Activated CD4-positive, alpha-beta T cell treated with anti-CD3 and anti-CD28 coated beads, Interleukin-2, amount 10 ng/mL, durations not matched to agents 7 days and 5 days (primary cell): ENCODE results near the gene DAPK1. TPM values are rescaled to one million over a fixed set of nuclear protein-coding genes. Genes with fewer than 3 reads are reported as not detected.

Source experiments
- CTCF ChIA-PET: fragments of 350-600 bp; sonication (Branson Sonifier 250); formaldehyde crosslinking; loops from one replicate; lab custom pipeline; 2021; ENCODE audit warnings: antibody characterized with exemption; lab: Charles Lee
- POLR2A ChIA-PET: fragments of 350-600 bp; sonication (Branson Sonifier 250); formaldehyde crosslinking; loops from one replicate; lab custom pipeline; 2021; ENCODE audit warnings: antibody characterized with exemption; lab: Charles Lee
- DNase-seq: peaks from one replicate; pipeline ENCODE4 v3.0.0-alpha.2; 2020
- H3K27ac Mint-ChIP-seq: one replicate; pipeline ENCODE4 v1.8.0; 2021; ENCODE audit warnings: mild to moderate bottlenecking, moderate library complexity, mixed read lengths
- H3K27me3 Mint-ChIP-seq: one replicate; pipeline ENCODE4 v1.8.0; 2021; ENCODE audit warnings: mixed read lengths
- H3K36me3 Mint-ChIP-seq: one replicate; pipeline ENCODE4 v1.8.0; 2021; ENCODE audit warnings: low read depth, mixed read lengths
- H3K4me1 Mint-ChIP-seq: one replicate; pipeline ENCODE4 v1.8.0; 2021; ENCODE audit warnings: mixed read lengths
- H3K4me3 Mint-ChIP-seq: one replicate; pipeline ENCODE4 v1.8.0; 2021; ENCODE audit warnings: mild to moderate bottlenecking, moderate library complexity, mixed read lengths
- H3K9me3 Mint-ChIP-seq: one replicate; pipeline ENCODE4 v1.8.0; 2021; ENCODE audit warnings: mixed read lengths
- total RNA-seq, 2 experiments: library from RNA; stranded (reverse); gene quantifications; one replicate each; pipeline ENCODE4 v1.2.3, GENCODE V29; 2021

Gene DAPK1
- total RNA-seq, 2 experiments from 2014 or later = 0.30 to 0.35 TPM

DNA sequence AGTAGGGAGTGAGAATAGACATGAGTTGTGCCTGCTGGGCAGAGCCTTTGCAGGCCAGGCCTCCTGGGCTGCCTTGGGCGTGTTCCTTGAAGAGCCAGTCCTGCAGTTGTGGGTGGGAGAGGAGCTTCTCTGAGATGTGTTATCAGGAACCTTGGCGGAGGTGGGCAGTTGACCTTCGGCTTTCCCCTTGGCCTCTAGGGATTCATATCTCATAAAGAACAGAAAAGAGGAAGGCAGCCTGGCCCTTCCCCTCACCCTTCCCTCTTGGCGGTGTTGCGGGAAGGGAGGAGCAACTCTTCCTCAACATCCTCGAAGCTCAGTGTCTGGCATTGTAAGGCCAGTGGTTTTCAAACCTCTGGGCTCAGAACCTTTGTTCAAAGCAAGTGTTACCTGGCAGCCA, 59.2 kb downstream of the DAPK1 start:
- POLR2A ChIA-PET = no interaction called here
- CTCF ChIA-PET = no interaction called here
- Mint-ChIP-seq H3K4me1 (no peaks in the 10 kb centered on the region), H3K27me3 (no peaks in the 10 kb centered on the region), H3K4me3 (no peak overlapping the region), H3K27ac (no peak overlapping the region), H3K9me3 (no peaks in the 10 kb centered on the region), H3K36me3 (no peaks in the 10 kb centered on the region)
- DNase-seq = no peak

DNA sequence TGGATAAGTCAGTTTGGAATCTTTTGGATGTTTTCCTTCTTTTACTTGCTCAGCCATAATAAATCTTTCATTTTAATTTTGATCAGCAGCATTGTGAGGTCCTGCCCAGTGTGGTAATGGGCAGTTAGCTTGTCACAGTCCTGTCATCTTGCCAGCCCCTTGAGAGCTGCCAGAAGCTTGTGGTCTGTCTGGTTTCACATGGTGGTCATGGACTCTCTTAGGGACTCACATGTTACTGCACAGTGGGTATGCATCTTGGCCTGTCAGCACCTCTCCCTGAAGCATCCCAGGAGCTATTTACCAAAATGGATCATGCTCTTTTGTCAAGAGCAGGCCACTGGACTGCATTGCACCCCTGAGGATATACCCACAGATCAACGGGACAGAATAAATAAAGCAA, 60.3 kb downstream of the DAPK1 start:
- Mint-ChIP-seq H3K27ac (no peak overlapping the region), H3K36me3 (no peaks in the 10 kb centered on the region), H3K9me3 (peaks cover 2% of the 10 kb centered on the region), H3K4me3 (no peak overlapping the region), H3K27me3 (no peaks in the 10 kb centered on the region), H3K4me1 (no peaks in the 10 kb centered on the region)
- CTCF ChIA-PET = no interaction called here
- no peak for DNase-seq
- POLR2A ChIA-PET = no interaction called here

DNA sequence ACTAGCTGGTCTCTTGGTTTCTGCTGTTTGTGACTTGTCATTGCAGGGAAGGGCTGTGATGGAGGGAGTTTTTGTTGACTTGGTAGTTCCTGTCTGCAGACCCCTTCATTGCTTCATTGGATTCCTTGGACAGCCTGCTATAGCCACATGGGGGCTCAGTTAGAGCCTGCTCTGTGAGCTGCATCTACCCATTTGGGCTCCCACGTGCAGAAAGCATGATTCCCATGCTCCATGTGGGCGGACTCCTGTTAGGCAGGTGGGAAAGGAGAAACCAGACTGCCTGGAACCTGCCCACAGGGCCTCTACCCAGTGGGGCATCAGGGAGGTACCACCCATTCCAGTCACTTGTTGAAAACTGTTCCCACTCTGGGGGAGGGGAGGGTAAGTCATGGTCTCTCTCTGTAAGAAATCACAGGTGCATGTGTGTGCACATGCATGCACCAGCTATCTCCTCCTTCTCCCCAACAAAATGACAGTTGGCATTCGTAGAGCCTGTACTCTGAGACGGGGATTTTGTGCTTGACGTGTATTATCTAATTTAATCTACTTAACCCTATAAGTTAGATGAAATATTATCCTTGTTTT, 61.0 kb downstream of the DAPK1 start:
- CTCF ChIA-PET = no interaction called here
- no peaks in the 10 kb centered on the region for H3K36me3 Mint-ChIP-seq
- no peak for DNase-seq
- no peaks in the 10 kb centered on the region for H3K27me3 Mint-ChIP-seq
- peaks cover 2% of the 10 kb centered on the region for H3K9me3 Mint-ChIP-seq
- H3K4me1 Mint-ChIP-seq = no peaks in the 10 kb centered on the region
- H3K4me3 Mint-ChIP-seq = no peak overlapping the region
- POLR2A ChIA-PET = no interaction called here
- no peak overlapping the region for H3K27ac Mint-ChIP-seq

DNA sequence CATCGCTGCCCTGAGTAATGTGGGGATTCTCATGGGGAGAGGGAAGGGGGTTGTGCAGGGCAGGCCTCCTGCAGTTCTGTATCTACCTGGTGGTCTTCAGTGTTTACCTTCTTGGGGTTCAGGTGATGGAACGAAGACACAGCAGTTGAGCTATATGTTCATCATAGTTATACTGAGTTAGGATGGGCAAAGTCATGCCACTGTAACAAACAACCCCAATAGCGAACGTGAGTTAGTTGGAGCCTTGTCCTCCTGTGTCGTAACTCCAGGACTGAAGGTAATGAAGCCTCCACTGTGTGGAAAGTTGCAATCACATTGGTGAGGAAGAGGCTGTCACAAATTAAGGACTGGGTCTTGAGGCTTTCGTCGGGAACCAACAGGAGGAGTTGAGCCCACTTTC, 64.4 kb downstream of the DAPK1 start:
- Mint-ChIP-seq H3K27ac (no peak overlapping the region), H3K27me3 (no peaks in the 10 kb centered on the region), H3K36me3 (no peaks in the 10 kb centered on the region), H3K9me3 (peaks cover 2% of the 10 kb centered on the region), H3K4me3 (no peak overlapping the region), H3K4me1 (no peaks in the 10 kb centered on the region)
- ChIA-PET POLR2A (no interaction called here), CTCF (no interaction called here)
- no peak for DNase-seq

DNA sequence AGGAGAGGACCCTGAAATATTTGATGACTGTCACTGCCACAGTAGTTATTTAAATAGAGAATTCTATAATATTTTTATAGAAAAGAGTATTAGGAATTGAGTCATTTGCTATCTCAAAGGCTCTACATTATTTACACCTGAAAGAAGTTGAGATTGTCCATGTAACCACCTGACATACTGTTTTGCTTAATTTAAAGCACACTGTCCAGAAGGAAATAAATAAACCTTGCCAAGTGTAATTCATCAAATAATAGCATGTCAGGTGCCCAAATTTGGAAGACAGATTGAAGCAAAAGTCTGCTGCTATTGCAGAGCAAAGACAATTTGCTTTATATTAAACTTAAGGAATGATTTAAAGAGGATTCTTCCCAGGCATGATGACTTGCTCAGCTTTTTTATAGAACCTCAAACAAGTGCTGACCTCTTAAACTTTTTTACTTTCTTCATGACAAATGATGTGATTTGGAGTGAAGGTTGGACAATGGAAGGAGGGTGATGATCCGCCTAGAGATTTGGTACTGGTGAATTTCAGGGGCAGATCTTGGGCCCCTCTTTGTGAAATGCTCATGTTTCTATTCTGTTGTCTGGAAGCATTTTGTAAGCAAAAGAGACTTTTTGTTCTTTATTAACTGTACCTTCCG, 65.0 kb downstream of the DAPK1 start:
- Mint-ChIP-seq H3K27me3 (no peaks in the 10 kb centered on the region), H3K27ac (no peak overlapping the region), H3K9me3 (peaks cover 2% of the 10 kb centered on the region), H3K4me3 (no peak overlapping the region), H3K4me1 (no peaks in the 10 kb centered on the region), H3K36me3 (no peaks in the 10 kb centered on the region)
- CTCF ChIA-PET = no interaction called here
- POLR2A ChIA-PET = no interaction called here
- DNase-seq = no peak

DNA sequence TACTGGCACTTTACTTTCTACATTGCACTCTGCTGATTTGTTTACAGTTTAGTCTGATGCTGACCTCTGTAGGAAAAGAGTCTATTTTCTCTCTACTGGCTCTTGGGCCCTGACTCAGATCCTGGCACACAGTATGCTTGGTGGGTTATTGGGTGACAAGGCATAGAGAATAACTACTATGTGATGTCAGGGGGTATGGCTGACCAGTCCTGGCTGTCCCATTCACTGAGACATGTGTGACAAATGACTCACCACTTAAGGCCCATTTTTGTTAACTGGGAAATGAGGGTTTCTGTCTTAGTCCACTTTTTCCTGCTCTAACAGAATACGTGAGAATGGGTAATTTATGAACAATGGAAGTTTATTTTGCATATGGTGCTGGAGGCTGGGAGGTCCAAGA, 66.4 kb downstream of the DAPK1 start:
- H3K4me3 Mint-ChIP-seq = no peak overlapping the region
- H3K36me3 Mint-ChIP-seq = no peaks in the 10 kb centered on the region
- no peaks in the 10 kb centered on the region for H3K27me3 Mint-ChIP-seq
- H3K4me1 Mint-ChIP-seq = no peaks in the 10 kb centered on the region
- no peak for DNase-seq
- CTCF ChIA-PET = no interaction called here
- peaks cover 2% of the 10 kb centered on the region for H3K9me3 Mint-ChIP-seq
- no peak overlapping the region for H3K27ac Mint-ChIP-seq
- POLR2A ChIA-PET = no interaction called here

DNA sequence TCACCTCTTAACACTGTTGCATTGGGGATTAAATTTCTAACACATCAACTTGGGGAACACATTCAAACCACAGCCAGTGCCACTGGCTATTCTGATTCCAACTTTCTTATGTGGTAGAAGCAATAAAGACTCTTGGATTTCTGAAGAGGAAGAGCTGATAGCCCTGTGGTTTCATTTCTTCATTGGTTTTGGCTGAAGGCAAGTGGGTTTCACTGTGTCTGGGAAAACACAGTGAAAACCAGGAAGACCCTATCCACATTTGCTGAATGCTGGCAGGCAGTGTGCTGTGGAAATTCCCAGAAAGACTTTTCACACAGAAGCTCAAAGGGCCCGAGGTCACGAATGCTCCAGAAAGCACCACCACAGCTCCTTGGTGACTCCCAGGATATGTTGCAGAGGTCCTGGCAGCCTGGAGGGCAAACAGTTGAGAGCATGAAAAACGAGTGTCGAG, 67.1 kb downstream of the DAPK1 start:
- Mint-ChIP-seq H3K36me3 (no peaks in the 10 kb centered on the region), H3K4me1 (no peaks in the 10 kb centered on the region), H3K9me3 (peaks cover 2% of the 10 kb centered on the region), H3K4me3 (no peak overlapping the region), H3K27me3 (no peaks in the 10 kb centered on the region), H3K27ac (no peak overlapping the region)
- no peak for DNase-seq
- ChIA-PET POLR2A (no interaction called here), CTCF (no interaction called here)

DNA sequence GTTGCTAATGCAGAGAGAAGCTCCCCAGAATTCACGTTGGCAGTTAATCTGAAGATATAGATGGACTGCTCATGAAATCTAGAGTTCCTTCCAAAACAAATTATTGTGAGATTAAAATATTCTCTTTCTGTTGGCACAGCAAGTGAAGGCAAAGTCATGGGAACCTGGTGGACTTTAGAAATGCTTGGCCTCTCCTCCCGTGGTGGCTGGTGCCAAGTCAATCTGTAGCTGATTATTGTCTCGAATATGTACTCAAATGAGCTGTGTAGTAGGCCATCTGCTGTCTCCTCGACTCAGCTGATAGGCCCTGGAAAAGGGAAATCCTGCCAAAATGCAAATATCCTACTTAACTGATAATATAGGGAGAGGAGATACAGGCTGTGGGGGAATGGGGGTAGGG, 69.3 kb downstream of the DAPK1 start:
- ChIA-PET POLR2A (no interaction called here), CTCF (interaction anchor here (1.4 kb wide), 1 partner anchor 15 kb away, joined by 3 read pairs; no protein-coding TSS in a partner anchor)
- Mint-ChIP-seq H3K36me3 (no peaks in the 10 kb centered on the region), H3K4me1 (no peaks in the 10 kb centered on the region), H3K27ac (no peak overlapping the region), H3K27me3 (no peaks in the 10 kb centered on the region), H3K4me3 (no peak overlapping the region), H3K9me3 (peaks cover 1% of the 10 kb centered on the region)
- DNase-seq = no peak

DNA sequence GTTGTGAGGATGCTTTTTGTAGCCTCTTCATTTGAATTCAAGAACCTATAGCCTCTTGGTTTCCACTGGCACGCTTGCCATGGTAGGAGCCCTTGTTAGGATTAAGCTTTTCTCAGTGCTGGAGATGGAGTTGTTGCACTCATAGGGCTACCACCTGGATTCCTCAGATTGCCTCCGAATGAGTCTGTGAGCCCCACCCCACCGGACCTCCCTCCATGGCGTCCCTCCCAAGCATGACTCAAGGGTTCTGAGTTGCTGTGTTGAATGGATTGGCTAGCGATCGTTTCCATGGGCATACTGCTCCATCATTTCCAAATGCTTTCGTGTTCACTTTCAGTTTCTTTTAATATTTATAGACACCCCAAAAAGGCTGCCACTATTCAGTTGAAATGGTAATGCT, 69.9 kb downstream of the DAPK1 start:
- no peak for DNase-seq
- no peak overlapping the region for H3K27ac Mint-ChIP-seq
- no peaks in the 10 kb centered on the region for H3K4me1 Mint-ChIP-seq
- ChIA-PET POLR2A (no interaction called here), CTCF (no interaction called here)
- H3K27me3 Mint-ChIP-seq = no peaks in the 10 kb centered on the region
- no peaks in the 10 kb centered on the region for H3K36me3 Mint-ChIP-seq
- H3K9me3 Mint-ChIP-seq = no peaks in the 10 kb centered on the region
- no peak overlapping the region for H3K4me3 Mint-ChIP-seq

DNA sequence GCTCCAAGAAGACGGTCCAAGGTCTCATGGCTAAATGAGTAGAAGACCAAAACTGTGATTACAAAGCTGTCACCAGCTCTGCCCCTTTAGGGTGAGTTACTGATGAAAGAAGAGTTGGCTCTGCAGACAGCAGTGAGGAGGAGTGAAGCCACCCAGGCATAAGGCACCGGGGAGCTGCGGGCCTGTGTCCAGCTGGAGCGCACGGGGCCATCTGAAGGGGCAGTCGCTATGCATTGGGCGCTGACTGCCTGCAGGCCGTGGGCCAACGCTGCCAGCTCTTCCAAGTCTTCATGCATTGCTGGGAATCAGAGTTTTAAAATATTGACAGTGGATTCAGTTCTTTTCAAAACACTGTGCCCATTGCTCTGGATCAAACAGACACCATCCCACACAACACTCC, 70.3 kb downstream of the DAPK1 start:
- no peaks in the 10 kb centered on the region for H3K27me3 Mint-ChIP-seq
- H3K4me3 Mint-ChIP-seq = no peak overlapping the region
- ChIA-PET POLR2A (no interaction called here), CTCF (no interaction called here)
- DNase-seq = no peak
- H3K9me3 Mint-ChIP-seq = no peaks in the 10 kb centered on the region
- H3K27ac Mint-ChIP-seq = no peak overlapping the region
- H3K4me1 Mint-ChIP-seq = no peaks in the 10 kb centered on the region
- no peaks in the 10 kb centered on the region for H3K36me3 Mint-ChIP-seq

DNA sequence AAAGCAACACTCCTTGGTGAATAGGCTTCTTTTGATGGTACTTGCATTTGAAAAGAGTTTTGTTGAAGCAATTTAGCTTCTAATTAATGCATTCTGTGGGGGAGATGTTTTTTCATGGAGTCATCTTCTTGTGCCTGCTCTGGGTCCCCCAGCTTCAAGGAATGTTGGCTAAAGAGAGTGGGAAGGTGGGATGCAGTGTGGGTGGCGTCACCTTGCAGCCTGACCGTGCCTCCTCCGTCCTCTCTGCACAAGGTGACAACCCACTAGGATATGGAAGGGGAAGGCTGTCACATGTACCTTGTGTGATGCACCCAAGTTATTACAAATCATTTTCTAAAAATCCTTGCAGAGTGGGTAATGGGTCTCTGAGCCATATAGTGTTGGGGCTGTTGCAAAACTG, 70.7 kb downstream of the DAPK1 start:
- POLR2A ChIA-PET = no interaction called here
- Mint-ChIP-seq H3K4me1 (no peaks in the 10 kb centered on the region), H3K27me3 (no peaks in the 10 kb centered on the region), H3K4me3 (no peak overlapping the region), H3K27ac (no peak overlapping the region), H3K36me3 (no peaks in the 10 kb centered on the region), H3K9me3 (no peaks in the 10 kb centered on the region)
- CTCF ChIA-PET = interaction anchor here (0.6 to 0.8 kb wide), 2 partner anchors 10 to 50 kb away, joined by 3 to 4 read pairs; no protein-coding TSS in a partner anchor
- DNase-seq = no peak

DNA sequence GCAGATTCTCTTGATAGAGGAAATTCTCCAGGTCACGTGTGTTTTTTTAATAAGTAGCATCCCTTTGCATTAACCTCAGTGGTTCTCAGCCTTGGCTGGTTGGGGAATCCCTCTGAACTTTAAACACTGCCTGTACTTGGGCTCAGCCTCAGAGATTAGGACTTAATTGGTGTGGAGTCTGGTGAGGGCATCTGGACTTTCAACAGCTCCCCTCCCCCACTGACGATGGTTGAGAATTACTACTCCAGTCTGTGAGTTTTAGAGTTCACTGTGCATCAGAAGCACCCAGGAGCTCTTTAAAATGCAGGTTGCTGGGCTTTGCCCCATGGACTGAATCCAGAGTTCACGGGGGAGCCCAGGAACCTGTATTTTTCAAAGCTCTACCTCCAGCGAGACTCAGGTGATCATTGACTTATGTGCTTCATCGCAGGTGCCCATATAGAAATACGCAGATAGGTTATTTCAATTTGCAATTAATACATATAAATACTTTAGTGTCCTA, 71.4 kb downstream of the DAPK1 start:
- CTCF ChIA-PET = interaction anchor here (0.6 to 0.8 kb wide), 2 partner anchors 9 to 51 kb away, joined by 3 to 4 read pairs; no protein-coding TSS in a partner anchor
- POLR2A ChIA-PET = no interaction called here
- no peak for DNase-seq
- H3K27ac Mint-ChIP-seq = no peak overlapping the region
- no peaks in the 10 kb centered on the region for H3K27me3 Mint-ChIP-seq
- no peaks in the 10 kb centered on the region for H3K36me3 Mint-ChIP-seq
- no peak overlapping the region for H3K4me3 Mint-ChIP-seq
- no peaks in the 10 kb centered on the region for H3K9me3 Mint-ChIP-seq
- H3K4me1 Mint-ChIP-seq = no peaks in the 10 kb centered on the region

DNA sequence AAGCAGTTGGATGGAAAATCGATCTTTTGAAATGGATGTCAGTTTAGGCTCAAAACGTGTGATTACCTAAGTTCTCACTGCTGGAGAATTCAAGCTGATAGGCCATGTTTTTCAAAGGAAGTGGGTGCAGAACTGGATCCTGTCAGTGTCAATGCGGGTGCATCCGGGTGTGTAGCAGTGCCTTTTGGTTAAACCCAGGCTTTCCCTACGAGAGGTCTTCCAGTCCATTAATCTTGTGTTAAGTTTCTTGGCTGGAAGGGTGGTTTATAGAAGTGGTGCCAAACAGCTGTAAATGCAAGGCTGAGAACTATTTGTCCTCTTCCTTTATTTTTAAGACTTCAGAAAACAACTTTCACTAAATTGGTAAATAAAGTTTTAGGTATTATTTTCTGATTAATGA, 71.9 kb downstream of the DAPK1 start:
- no peaks in the 10 kb centered on the region for H3K27me3 Mint-ChIP-seq
- no peak for DNase-seq
- H3K4me3 Mint-ChIP-seq = no peak overlapping the region
- POLR2A ChIA-PET = no interaction called here
- no peaks in the 10 kb centered on the region for H3K4me1 Mint-ChIP-seq
- CTCF ChIA-PET = no interaction called here
- H3K9me3 Mint-ChIP-seq = no peaks in the 10 kb centered on the region
- H3K36me3 Mint-ChIP-seq = no peaks in the 10 kb centered on the region
- H3K27ac Mint-ChIP-seq = no peak overlapping the region
